ENCODE measurements around the gene ARHGEF12.
A peak's percentile ranks its signal among the peaks of the same experiment; 100 is the strongest.

Gene ARHGEF12

GRCh38 chr11:120420572-120420971, 84.4 kb downstream of the ARHGEF12 start:
- no peak for TF ChIP-seq CTCF (conservative IDR thresholded peaks at IDR 0.05; ENCODE audit: control insufficient read depth, insufficient read depth, low read depth, low read length)
- no peak for DNase-seq (ENCODE audit: low read depth)

GRCh38 chr11:120424185-120424969, 88.2 kb downstream of the ARHGEF12 start:
- TF ChIP-seq CTCF (conservative IDR thresholded peaks at IDR 0.05; ENCODE audit: control insufficient read depth, insufficient read depth, low read depth, low read length), result no peak
- DNase-seq (ENCODE audit: low read depth), result no peak
- H3K4me3 ChIP-seq (ENCODE audit: control insufficient read depth, low read depth, low read length), result no peak overlapping the region

More at GRCh38 chr11:120420572-120420971, 84.4 kb downstream of the ARHGEF12 start:
- H3K4me3 ChIP-seq (ENCODE audit: control insufficient read depth, low read depth, low read length), result no peak overlapping the region

- H3K4me3 ChIP-seq (ENCODE audit: control insufficient read depth, low read depth, low read length), result no peak overlapping the region
- DNase-seq (ENCODE audit: low read depth), result no peak
- TF ChIP-seq CTCF (conservative IDR thresholded peaks at IDR 0.05; ENCODE audit: control insufficient read depth, insufficient read depth, low read depth, low read length), result no peak
These were observed 88.7 kb downstream of the ARHGEF12 start for GRCh38 chr11:120424970-120425332.

- no peak for TF ChIP-seq CTCF (conservative IDR thresholded peaks at IDR 0.05; ENCODE audit: control insufficient read depth, insufficient read depth, low read depth, low read length)
- H3K4me3 ChIP-seq (ENCODE audit: control insufficient read depth, low read depth, low read length), result no peak overlapping the region
- no peak for DNase-seq (ENCODE audit: low read depth)
These were observed 89.3 kb downstream of the ARHGEF12 start for GRCh38 chr11:120425527-120425926.

GRCh38 chr11:120430146-120430545, 93.9 kb downstream of the ARHGEF12 start:
- no peak for DNase-seq (ENCODE audit: low read depth)
- no peak for TF ChIP-seq CTCF (conservative IDR thresholded peaks at IDR 0.05; ENCODE audit: control insufficient read depth, insufficient read depth, low read depth, low read length)
- no peak overlapping the region for H3K4me3 ChIP-seq (ENCODE audit: control insufficient read depth, low read depth, low read length)

GRCh38 chr11:120431633-120432032, 95.4 kb downstream of the ARHGEF12 start:
- H3K4me3 ChIP-seq (ENCODE audit: control insufficient read depth, low read depth, low read length), result no peak overlapping the region
- TF ChIP-seq CTCF (conservative IDR thresholded peaks at IDR 0.05; ENCODE audit: control insufficient read depth, insufficient read depth, low read depth, low read length), result peak; percentile 48
- DNase-seq (ENCODE audit: low read depth), result peak; percentile 67

Data from fibroblast of mammary gland (primary cell).